Measurements from ENCODE around the gene SLC5A12. TPM values are rescaled to one million over a fixed set of nuclear protein-coding genes. Genes with fewer than 3 reads are reported as not detected.
A peak's percentile ranks its signal among the peaks of the same experiment; 100 is the strongest.

The SLC5A12 gene
- total and polyA plus RNA-seq, 10 of the 15 experiments (the other 5 are each of a cell fraction or from before 2014, with no cell fraction given) = 0.06 to 0.15 TPM; not detected in 8

- Histone ChIP-seq H3K27me3 (replicated peaks in 1 of 2; ENCODE audit: control insufficient read depth in 2 of 2, insufficient read depth in 2 of 2, low read length in 1 of 2) (no peaks in the 10 kb centered on the region), H3K79me2 (ENCODE audit: control insufficient read depth, insufficient read depth, low read length) (no peaks in the 10 kb centered on the region), H3K9ac (ENCODE audit: control insufficient read depth, insufficient read depth, low read length) (no peak overlapping the region), H3K9me3 (replicated peaks; ENCODE audit: control insufficient read depth, insufficient read depth, low read length) (no peaks in the 10 kb centered on the region), H3K36me3 (ENCODE audit: control insufficient read depth in 2 of 2, insufficient read depth in 2 of 2, low read length in 1 of 2) (no peaks in the 10 kb centered on the region), H4K20me1 (ENCODE audit: control insufficient read depth, insufficient read depth) (no peaks in the 10 kb centered on the region), H2AFZ (ENCODE audit: control insufficient read depth, low read depth, low read length) (no peak overlapping the region), H3K4me2 (ENCODE audit: control insufficient read depth, insufficient read depth) (no peak overlapping the region), H3K27ac (ENCODE audit: control insufficient read depth, insufficient read depth) (no peak overlapping the region), H3K4me3 (no peak overlapping the region), H3K4me1 (ENCODE audit: control insufficient read depth, insufficient read depth, low read length) (no peaks in the 10 kb centered on the region)
- TF ChIP-seq STAT3 (IDR thresholded peaks at IDR 0.05; ENCODE audit: low read depth, low read length) (no peak), SREBF1 (IDR thresholded peaks at IDR 0.05; ENCODE audit: low read length) (no peak)
- BruUV-seq (replicated peaks) = no TSS peak
- no peak for DNase-seq (ENCODE audit: low read depth, low spot score)
- in situ Hi-C loops (cut with MboI) (no loop called here), intact Hi-C loops (cut with micrococcal nuclease; ENCODE audit: unreplicated experiment) (loop anchor here (10.0 kb wide), 1 partner anchor 500 kb away; no protein-coding TSS in a partner anchor)
- WGBS (ENCODE audit: insufficient coverage, insufficient replicate concordance, low lambda C conversion rate, missing lambda C conversion rate) = 49% methylated on average over 2 of the region's 2 CpGs
- ATAC-seq = no peak
- no peak for FAIRE-seq
- CTCF ChIA-PET = interaction anchor here (0.7 to 2.8 kb wide), 2 partner anchors 104 to 240 kb away, joined by 3 to 7 read pairs; no protein-coding TSS in a partner anchor
- POLR2A ChIA-PET = no interaction called here
- RAD21 ChIA-PET (ENCODE audit: unreplicated experiment) = interaction anchor here (1.0 kb wide), 1 partner anchor 16 kb away, joined by 3 read pairs; no protein-coding TSS in a partner anchor
- SMC1A ChIA-PET (ENCODE audit: uncharacterized antibody, unreplicated experiment) = interaction anchor here (1.0 kb wide), 1 partner anchor 15 kb away, joined by 3 read pairs; no protein-coding TSS in a partner anchor
These were observed 66.6 kb downstream of the SLC5A12 start for GRCh38 chr11:26655287-26655686.

- DNase-seq (ENCODE audit: low read depth, low spot score) = no peak
- FAIRE-seq = no peak
- in situ Hi-C loops (cut with MboI) = loop anchor here (5.0 kb wide), 1 partner anchor 355 kb away; no protein-coding TSS in a partner anchor
- Histone ChIP-seq H3K27ac (ENCODE audit: control insufficient read depth, insufficient read depth) (no peak overlapping the region), H4K20me1 (ENCODE audit: control insufficient read depth, insufficient read depth) (no peaks in the 10 kb centered on the region), H3K9me3 (replicated peaks; ENCODE audit: control insufficient read depth, insufficient read depth, low read length) (no peaks in the 10 kb centered on the region), H3K9ac (ENCODE audit: control insufficient read depth, insufficient read depth, low read length) (no peak overlapping the region), H3K36me3 (ENCODE audit: control insufficient read depth in 2 of 2, insufficient read depth in 2 of 2, low read length in 1 of 2) (no peaks in the 10 kb centered on the region), H3K79me2 (ENCODE audit: control insufficient read depth, insufficient read depth, low read length) (no peaks in the 10 kb centered on the region), H3K4me1 (ENCODE audit: control insufficient read depth, insufficient read depth, low read length) (no peaks in the 10 kb centered on the region), H3K27me3 (replicated peaks in 1 of 2; ENCODE audit: control insufficient read depth in 2 of 2, insufficient read depth in 2 of 2, low read length in 1 of 2) (no peaks in the 10 kb centered on the region), H2AFZ (ENCODE audit: control insufficient read depth, low read depth, low read length) (no peak overlapping the region), H3K4me3 (no peak overlapping the region), H3K4me2 (ENCODE audit: control insufficient read depth, insufficient read depth) (no peak overlapping the region)
- ChIA-PET POLR2A (no interaction called here), RAD21 (ENCODE audit: unreplicated experiment) (interaction anchor here (0.9 to 2.7 kb wide), 15 partner anchors 13 to 506 kb away, joined by 3 to 17 read pairs (median 4); no protein-coding TSS in a partner anchor), CTCF (interaction anchor here (1.0 to 4.4 kb wide), 13 partner anchors 15 to 846 kb away, joined by 3 to 37 read pairs (median 9); no protein-coding TSS in a partner anchor), SMC1A (ENCODE audit: uncharacterized antibody, unreplicated experiment) (interaction anchor here (1.0 to 4.5 kb wide), 21 partner anchors 8 to 353 kb away, joined by 3 to 37 read pairs (median 7); no protein-coding TSS in a partner anchor)
- no TSS peak for BruUV-seq (replicated peaks)
- 7% methylated on average over 6 of the region's 6 CpGs for WGBS (ENCODE audit: insufficient coverage, insufficient replicate concordance, low lambda C conversion rate, missing lambda C conversion rate)
- intact Hi-C loops (cut with micrococcal nuclease; ENCODE audit: unreplicated experiment) = loop anchor here (5.0 to 10.0 kb wide), 2 partner anchors 90 to 503 kb away; no protein-coding TSS in a partner anchor
- peak; percentile 89 for ATAC-seq
- no peak for TF ChIP-seq E4F1 (IDR thresholded peaks at IDR 0.05; ENCODE audit: borderline replicate concordance, partially characterized antibody)
- TF ChIP-seq RAD51 (IDR thresholded peaks at IDR 0.05) = 0 out of 2 replicates have a peak, but pooled peaks have one; percentile 3
- TF ChIP-seq TCF12 (IDR thresholded peaks at IDR 0.05; ENCODE audit: low read depth, low read length) = peak; percentile 88
- no peak for TF ChIP-seq BHLHE40 (IDR thresholded peaks at IDR 0.05; ENCODE audit: borderline replicate concordance in 1 of 2, low read depth in 2 of 2, low read length in 1 of 2)
- no peak for TF ChIP-seq SREBF1 (IDR thresholded peaks at IDR 0.05; ENCODE audit: low read length)
- TF ChIP-seq ATF7 (IDR thresholded peaks at IDR 0.05; ENCODE audit: low read depth) = no peak
- TF ChIP-seq IRF3 (IDR thresholded peaks at IDR 0.05) = no peak
- TF ChIP-seq POLR2AphosphoS5 (IDR thresholded peaks at IDR 0.05; ENCODE audit: low read length) = no peak
- no peak for TF ChIP-seq GATAD2B (conservative IDR thresholded peaks at IDR 0.05; ENCODE audit: low read depth)
- no peak for TF ChIP-seq STAT1 (conservative IDR thresholded peaks at IDR 0.05)
- no peak for TF ChIP-seq SPI1 (IDR thresholded peaks at IDR 0.05; ENCODE audit: borderline replicate concordance, insufficient read depth, low read depth, low read length)
- TF ChIP-seq MTA2 (IDR thresholded peaks at IDR 0.05; ENCODE audit: low read depth) = peak; percentile 49; the same call in 1 of the 2 replicates
- TF ChIP-seq EZH2 (IDR thresholded peaks at IDR 0.05; ENCODE audit: borderline replicate concordance, control insufficient read depth, low read depth, low read length) = no peak
These were observed 69.9 kb downstream of the SLC5A12 start for GRCh38 chr11:26651916-26652315.

All from GM12878 (cell line).